B cell (primary cell): ENCODE results near the gene SMIM36. TPM values are rescaled to one million over a fixed set of nuclear protein-coding genes. Genes with fewer than 3 reads are reported as not detected.

Source experiments
- ATAC-seq: fragments of 200-7000 bp; cut with Tn5 transposase; one replicate; pipeline ENCODE4 v1.10.0; 2021; ENCODE audit warnings: low read depth, mild to moderate bottlenecking, moderate number of reproducible peaks, moderate library complexity
- CTCF ChIA-PET: fragments of 350-600 bp; sonication (Branson Sonifier 250); formaldehyde crosslinking; loops from one replicate; lab custom pipeline; 2021; ENCODE audit warnings: antibody characterized with exemption, inconsistent platforms; lab: Charles Lee
- POLR2A ChIA-PET: fragments of 350-600 bp; sonication (Branson Sonifier 250); formaldehyde crosslinking; loops from one replicate; lab custom pipeline; 2021; ENCODE audit warnings: antibody characterized with exemption; lab: Charles Lee
- DNase-seq: peaks from one replicate; pipeline ENCODE4 v3.0.0; 2013
- H2AFZ ChIP-seq: 2 replicates; pipeline ENCODE4 v1.6.1; 2012; ENCODE audit warnings: mild to moderate bottlenecking, low read depth, low read length; ENCODE audit not compliant: insufficient read depth, poor library complexity, severe bottlenecking
- H3K27ac ChIP-seq, 2 donors: 1 replicate in 1 of 2; 2 replicates in 1 of 2; pipeline ENCODE4 v1.5.1; 2012 to 2013; ENCODE audit warnings: low read length in 2 of 2, mild to moderate bottlenecking in 2 of 2, moderate library complexity in 1 of 2
- H3K27me3 ChIP-seq, 4 experiments: fragments of 200-600 bp in 1 of 4; sonication (generic) in 1 of 4; replicated peaks in 1 of 4; 1 replicate in 2 of 4; 2 replicates in 2 of 4; pipeline versions ENCODE4 v1.6.1 to v1.7.0; 2013 to 2016; ENCODE audit warnings: low read length in 3 of 4, mild to moderate bottlenecking in 2 of 4, mixed read lengths in 1 of 4, moderate library complexity in 1 of 4; ENCODE audit not compliant: insufficient read depth in 4 of 4, control insufficient read depth in 3 of 4; ENCODE audit errors: control extremely low read depth in 1 of 4
- H3K36me3 ChIP-seq, 2 experiments: replicated peaks in 1 of 2; 1 replicate in 1 of 2; 2 replicates in 1 of 2; pipeline versions ENCODE4 v1.6.1 to v1.7.1; 2013; ENCODE audit warnings: low read length in 1 of 2; ENCODE audit not compliant: insufficient read depth in 2 of 2, control insufficient read depth in 1 of 2; ENCODE audit errors: control extremely low read depth in 1 of 2, extremely low read depth in 1 of 2
- H3K4me1 ChIP-seq, 2 donors: fragments of 200-600 bp in 1 of 2; sonication (generic) in 1 of 2; 1 replicate in 1 of 2; 2 replicates in 1 of 2; pipeline versions ENCODE4 v1.5.1 to v1.6.1; 2013 to 2017; ENCODE audit warnings: low read length in 2 of 2; ENCODE audit not compliant: control insufficient read depth in 2 of 2, insufficient read depth in 2 of 2
- H3K4me2 ChIP-seq: replicated peaks from 2 replicates; pipeline ENCODE3; 2012; ENCODE audit warnings: mild to moderate bottlenecking, low read depth, low read length; ENCODE audit not compliant: poor library complexity, severe bottlenecking
- H3K4me3 ChIP-seq, 5 experiments: fragments of 200-600 bp in 1 of 5; sonication (generic) in 1 of 5; 1 replicate in 3 of 5; 2 replicates in 2 of 5; pipeline versions ENCODE4 v1.5.1 to v1.7.0; 2011 to 2016; ENCODE audit warnings: low read length in 4 of 5, mild to moderate bottlenecking in 4 of 5, low read depth in 2 of 5, control low read depth in 1 of 5, moderate library complexity in 1 of 5; ENCODE audit not compliant: insufficient read depth in 1 of 5; ENCODE audit errors: control extremely low read depth in 1 of 5, extremely low read depth in 1 of 5
- H3K79me2 ChIP-seq: fragments of 200-600 bp; sonication (generic); one replicate; pipeline ENCODE4 v1.6.0; 2016; ENCODE audit warnings: low read length; ENCODE audit not compliant: control insufficient read depth, insufficient read depth
- H3K9ac ChIP-seq: fragments of 200-600 bp; sonication (generic); 2 replicates; pipeline ENCODE4 v1.6.1; 2017; ENCODE audit warnings: mild to moderate bottlenecking, low read length, moderate library complexity
- H3K9me3 ChIP-seq, 3 donors: one replicate each; pipeline versions ENCODE4 v1.6.1 to v1.7.1; 2013; ENCODE audit warnings: low read length in 2 of 3; ENCODE audit not compliant: control insufficient read depth in 2 of 3, insufficient read depth in 1 of 3; ENCODE audit errors: control extremely low read depth in 1 of 3
- H4K20me1 ChIP-seq: 2 replicates; pipeline ENCODE4 v1.6.0; 2012; ENCODE audit warnings: mild to moderate bottlenecking, low read length; ENCODE audit not compliant: insufficient read depth, control insufficient read depth, poor library complexity, severe bottlenecking
- H3K27ac Mint-ChIP-seq: one replicate; pipeline ENCODE4 v1.8.0; 2021; ENCODE audit warnings: mixed read lengths
- H3K27me3 Mint-ChIP-seq: one replicate; pipeline ENCODE4 v1.8.0; 2021; ENCODE audit warnings: mixed read lengths
- H3K4me1 Mint-ChIP-seq: one replicate; pipeline ENCODE4 v1.8.0; 2021; ENCODE audit warnings: mixed read lengths
- H3K4me3 Mint-ChIP-seq: one replicate; pipeline ENCODE4 v1.8.0; 2021; ENCODE audit warnings: mixed read lengths
- H3K9me3 Mint-ChIP-seq: one replicate; pipeline ENCODE4 v1.8.0; 2022; ENCODE audit warnings: mixed read lengths; ENCODE audit not compliant: insufficient read depth
- EZH2 ChIP-seq: IDR thresholded peaks from 2 replicates; pipeline ENCODE4 v1.6.1; 2012; ENCODE audit warnings: borderline replicate concordance, low read depth, mild to moderate bottlenecking, moderate library complexity, low read length; ENCODE audit not compliant: insufficient read depth, poor library complexity, severe bottlenecking
- WGBS: methylation state at CpG from one replicate; pipeline ENCODE4 v1.1.5; 2013; ENCODE audit warnings: missing lambda C conversion rate; ENCODE audit not compliant: insufficient coverage; 5-methylcytosine and 5-hydroxymethylcytosine counted together
- intact Hi-C: fragments of 100-400 bp; cut with micrococcal nuclease; formaldehyde crosslinking; loops from one replicate; pipeline ENCODE4 v1.10.0; 2022
- polyA plus RNA-seq: library from polyadenylated mRNA; depleted of rRNA; stranded (reverse); fragments of >200 nt; gene quantifications from 2 replicates; pipeline ENCODE4 v1.2.3, GENCODE V29; 2012
- total RNA-seq, 2 donors: library from RNA; stranded (reverse); fragments of 120-200 nt in 1 of 2; gene quantifications; 1 replicate in 1 of 2; 2 replicates in 1 of 2; pipeline versions ENCODE4 v1.2.3 to v1.2.4, GENCODE V29; 2013 to 2022
- TF ChIP-seq, protein P1 (sequence below): fragments of 200-600 bp; IDR thresholded peaks from one replicate; pipeline ENCODE4 v1.8.0; 2022; ENCODE audit warnings: antibody characterized with exemption, mild to moderate bottlenecking

Gene SMIM36
- total and polyA plus RNA-seq, 2 donors (not counting 1 experiment from before 2014, with no cell fraction given): not detected

DNA sequence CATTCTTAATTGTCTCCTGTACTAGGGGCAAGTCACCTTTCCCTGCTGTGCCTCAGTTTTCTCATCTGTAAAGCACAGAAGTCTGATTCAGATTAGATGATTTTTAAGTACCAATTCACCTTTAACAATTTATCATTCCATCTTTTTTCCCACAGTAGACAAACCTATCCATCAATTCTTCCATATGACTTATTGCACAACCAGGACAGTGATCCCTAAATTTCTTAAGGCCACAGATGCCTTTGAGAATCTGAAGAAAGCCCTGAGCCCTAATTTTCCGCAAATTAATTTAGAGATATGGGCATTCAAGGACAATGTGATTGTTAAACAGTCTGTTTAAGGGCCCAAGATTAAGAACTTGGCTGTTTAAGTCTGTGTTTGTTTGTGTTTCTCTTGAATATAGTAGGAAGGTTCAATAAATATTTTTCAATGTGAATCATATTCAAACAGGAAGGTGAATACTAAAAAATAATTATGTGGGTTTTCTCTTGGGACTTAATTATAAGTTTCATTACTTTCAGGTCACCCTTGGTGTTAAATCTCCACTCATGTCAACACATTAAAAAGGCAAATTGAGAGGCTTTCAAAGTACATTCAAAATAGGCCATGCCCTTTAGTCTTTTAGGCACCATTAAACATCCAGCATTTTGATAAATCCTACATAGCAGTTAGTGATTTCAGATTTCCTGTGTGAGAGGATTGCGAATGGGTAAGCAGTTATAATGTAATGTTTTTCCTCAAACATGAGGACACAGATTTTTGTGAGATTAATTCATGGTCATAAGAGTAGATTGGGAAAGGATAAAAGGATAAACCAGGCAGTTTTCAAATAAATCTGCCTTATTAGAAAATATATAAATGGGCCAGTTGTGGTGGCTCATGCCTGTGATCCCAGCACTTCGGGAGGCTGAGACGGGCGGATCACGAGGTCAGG lies 54.7 kb downstream of the SMIM36 start:
- H3K27me3 ChIP-seq: peaks cover 0 to 17% (median 7%) of the 10 kb centered on the region in 4 experiments
- no peak for DNase-seq
- no peak overlapping the region for H3K27ac Mint-ChIP-seq
- H3K27me3 Mint-ChIP-seq: peaks cover 31% of the 10 kb centered on the region
- H3K9me3 Mint-ChIP-seq: no peaks in the 10 kb centered on the region
- ChIA-PET CTCF (interaction anchor here (1.3 kb wide), 1 partner anchor 7 kb away, joined by 3 read pairs; no protein-coding TSS in a partner anchor), POLR2A (no interaction called here)
- no peak for ATAC-seq
- peaks cover 17% of the 10 kb centered on the region for H3K4me1 Mint-ChIP-seq
- H3K4me2 ChIP-seq: no peak overlapping the region
- H3K36me3 ChIP-seq: no peaks in the 10 kb centered on the region
- peaks cover 0 to 5% (median 0%) of the 10 kb centered on the region in 3 donors for H3K9me3 ChIP-seq
- TF ChIP-seq, protein P1, sequence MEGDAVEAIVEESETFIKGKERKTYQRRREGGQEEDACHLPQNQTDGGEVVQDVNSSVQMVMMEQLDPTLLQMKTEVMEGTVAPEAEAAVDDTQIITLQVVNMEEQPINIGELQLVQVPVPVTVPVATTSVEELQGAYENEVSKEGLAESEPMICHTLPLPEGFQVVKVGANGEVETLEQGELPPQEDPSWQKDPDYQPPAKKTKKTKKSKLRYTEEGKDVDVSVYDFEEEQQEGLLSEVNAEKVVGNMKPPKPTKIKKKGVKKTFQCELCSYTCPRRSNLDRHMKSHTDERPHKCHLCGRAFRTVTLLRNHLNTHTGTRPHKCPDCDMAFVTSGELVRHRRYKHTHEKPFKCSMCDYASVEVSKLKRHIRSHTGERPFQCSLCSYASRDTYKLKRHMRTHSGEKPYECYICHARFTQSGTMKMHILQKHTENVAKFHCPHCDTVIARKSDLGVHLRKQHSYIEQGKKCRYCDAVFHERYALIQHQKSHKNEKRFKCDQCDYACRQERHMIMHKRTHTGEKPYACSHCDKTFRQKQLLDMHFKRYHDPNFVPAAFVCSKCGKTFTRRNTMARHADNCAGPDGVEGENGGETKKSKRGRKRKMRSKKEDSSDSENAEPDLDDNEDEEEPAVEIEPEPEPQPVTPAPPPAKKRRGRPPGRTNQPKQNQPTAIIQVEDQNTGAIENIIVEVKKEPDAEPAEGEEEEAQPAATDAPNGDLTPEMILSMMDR: no peak
- no peak for TF ChIP-seq EZH2
- no peak overlapping the region for H3K9ac ChIP-seq
- peaks cover 3 to 9% of the 10 kb centered on the region in 2 donors for H3K4me1 ChIP-seq
- intact Hi-C loops: no loop called here
- H4K20me1 ChIP-seq: no peaks in the 10 kb centered on the region
- H3K27ac ChIP-seq: no peak overlapping the region
- no peak overlapping the region for H3K4me3 ChIP-seq
- no peak overlapping the region for H3K4me3 Mint-ChIP-seq
- 100% methylated on average over 3 of the region's 6 CpGs for WGBS
- no peak overlapping the region for H2AFZ ChIP-seq
- H3K79me2 ChIP-seq: no peaks in the 10 kb centered on the region
